HG03571 (cell line): Measurements from ENCODE around the gene SPRN.
A peak's percentile ranks its signal among the peaks of the same experiment; 100 is the strongest.

Source experiments
- ATAC-seq: cut with Tn5 transposase; IDR thresholded peaks from one replicate; pipeline ENCODE4 v1.9.1; 2021; ENCODE audit not compliant: unreplicated experiment

The SPRN gene

DNA sequence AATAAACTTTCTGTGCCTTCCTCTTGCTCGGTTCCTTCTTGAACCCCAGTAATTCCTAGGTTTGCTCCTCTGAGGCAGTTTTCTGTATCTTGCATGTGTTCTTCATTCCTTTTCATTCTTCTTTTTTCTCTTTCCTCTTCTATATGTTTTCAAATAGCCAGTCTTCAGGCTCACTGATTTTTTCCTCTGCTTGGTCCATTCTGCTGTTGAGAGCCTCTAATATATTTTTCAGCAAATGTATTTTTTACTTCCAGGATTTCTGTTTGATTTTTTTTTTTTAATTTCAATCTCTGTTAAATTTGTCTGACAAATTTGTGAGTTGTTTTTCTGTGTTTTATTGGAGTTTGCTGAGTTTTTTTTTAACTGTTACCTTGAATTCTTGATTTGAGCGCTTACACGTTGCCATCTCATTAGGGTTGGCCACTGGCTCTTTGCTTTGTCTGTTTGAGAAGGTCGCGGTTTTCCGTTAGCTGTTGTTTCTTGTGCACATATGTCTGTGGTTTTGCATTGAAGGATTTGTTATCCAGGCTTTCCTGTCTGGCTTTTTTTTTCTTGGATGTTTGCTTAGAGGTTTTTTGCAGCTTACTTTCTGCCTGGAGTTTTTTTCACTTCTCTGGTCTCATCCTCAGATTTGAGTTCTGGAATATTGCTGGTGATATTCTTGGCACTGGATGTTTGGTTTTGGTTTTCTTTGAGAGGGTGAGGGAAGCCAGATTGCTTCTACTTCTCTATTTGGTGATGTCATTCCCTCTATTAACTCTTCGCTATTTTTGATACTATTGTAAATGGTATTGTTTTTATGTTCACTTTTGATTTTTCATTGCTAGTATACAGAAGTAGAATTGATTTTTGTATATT is 12.7 kb downstream of the SPRN start:
- no peak for ATAC-seq

DNA sequence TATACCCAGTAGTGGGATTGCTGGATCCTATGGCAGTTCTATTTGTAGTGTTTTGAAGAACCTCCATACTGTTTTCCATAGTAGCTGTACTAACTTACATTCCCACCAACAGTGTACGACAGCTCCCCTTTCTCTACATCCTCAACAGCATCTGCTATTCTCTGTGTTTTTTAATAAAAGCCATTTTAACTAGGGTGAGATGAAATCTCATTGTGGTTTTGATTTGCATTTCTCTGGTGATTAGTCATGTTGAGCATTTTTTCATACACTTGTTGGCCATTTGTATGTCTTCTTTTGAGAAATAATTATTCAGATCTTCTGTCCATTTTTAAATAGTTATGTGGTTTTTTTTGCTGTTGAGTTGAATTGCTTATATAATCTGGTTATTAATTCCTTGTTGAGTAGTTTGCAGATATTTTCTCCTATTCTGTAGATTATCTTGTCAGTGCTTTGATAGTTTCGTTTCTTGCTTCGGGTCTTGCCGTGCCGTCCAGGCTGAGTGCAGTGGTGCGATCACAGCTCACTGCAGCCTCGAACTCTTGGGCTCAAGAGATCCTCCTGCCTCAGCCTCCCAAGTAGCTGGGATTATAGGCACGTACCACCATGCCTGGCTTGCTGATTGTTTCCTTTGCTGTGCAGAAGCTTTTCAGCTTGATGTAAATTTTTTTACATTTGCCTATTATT is 18.4 kb downstream of the SPRN start:
- ATAC-seq: peak; percentile 58

DNA sequence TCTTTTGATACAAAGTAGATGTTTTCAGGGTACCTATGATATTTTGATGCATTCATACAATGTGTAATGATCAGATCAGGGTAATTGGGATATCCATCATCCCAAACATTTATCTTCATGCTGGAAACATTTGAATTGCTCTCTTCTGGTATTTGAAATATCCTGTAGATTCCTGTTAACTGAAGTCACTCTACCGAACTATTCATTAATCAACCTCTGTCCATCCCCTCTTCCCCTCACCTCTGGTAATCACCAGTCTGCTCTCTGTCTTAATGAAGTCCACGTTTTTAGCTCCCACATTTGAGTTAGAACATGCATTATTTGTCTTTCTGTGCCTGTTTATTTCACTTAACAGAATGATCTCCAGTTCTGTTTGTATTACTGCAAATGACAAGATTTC is 19.2 kb downstream of the SPRN start:
- no peak for ATAC-seq

DNA sequence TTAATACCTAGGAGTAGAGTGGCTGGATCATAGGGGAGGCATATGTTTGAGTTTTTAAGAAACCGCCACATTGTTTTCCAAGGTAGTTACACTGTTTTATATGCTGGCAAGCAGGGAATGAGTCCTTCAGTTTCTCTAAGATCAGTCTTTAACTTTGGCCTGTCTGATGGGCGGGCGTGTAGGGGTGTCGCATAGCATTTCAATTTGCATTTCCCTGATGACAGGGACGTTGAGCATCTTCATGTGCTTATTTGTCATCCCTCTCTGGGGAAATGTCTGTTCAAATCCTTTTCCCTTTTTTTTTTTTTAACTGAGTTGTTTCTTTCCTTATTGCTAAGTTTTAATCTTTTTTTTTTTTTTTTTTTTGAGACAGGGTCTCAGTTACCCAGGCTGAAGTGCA is 20.6 kb downstream of the SPRN start:
- ATAC-seq: no peak

DNA sequence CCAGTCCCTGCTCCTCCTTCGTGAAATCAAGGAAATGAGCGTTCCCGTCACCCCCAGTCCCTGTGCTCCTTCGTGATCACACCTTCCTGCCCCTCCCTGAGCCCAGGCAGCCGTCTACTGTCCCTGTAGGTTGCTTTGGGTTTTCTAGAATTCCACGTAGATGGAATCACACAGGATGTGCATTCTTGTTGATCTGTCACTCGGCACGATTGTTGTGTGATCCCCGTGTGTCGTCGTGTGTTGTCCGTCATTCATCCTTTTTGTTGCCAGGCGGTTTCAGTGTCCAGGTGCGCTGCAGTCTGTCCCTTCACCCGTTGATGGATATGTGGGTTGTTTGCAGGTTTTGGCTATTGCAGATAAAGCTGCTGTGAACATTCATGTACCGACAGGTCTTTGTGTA is 21.1 kb downstream of the SPRN start:
- no peak for ATAC-seq

DNA sequence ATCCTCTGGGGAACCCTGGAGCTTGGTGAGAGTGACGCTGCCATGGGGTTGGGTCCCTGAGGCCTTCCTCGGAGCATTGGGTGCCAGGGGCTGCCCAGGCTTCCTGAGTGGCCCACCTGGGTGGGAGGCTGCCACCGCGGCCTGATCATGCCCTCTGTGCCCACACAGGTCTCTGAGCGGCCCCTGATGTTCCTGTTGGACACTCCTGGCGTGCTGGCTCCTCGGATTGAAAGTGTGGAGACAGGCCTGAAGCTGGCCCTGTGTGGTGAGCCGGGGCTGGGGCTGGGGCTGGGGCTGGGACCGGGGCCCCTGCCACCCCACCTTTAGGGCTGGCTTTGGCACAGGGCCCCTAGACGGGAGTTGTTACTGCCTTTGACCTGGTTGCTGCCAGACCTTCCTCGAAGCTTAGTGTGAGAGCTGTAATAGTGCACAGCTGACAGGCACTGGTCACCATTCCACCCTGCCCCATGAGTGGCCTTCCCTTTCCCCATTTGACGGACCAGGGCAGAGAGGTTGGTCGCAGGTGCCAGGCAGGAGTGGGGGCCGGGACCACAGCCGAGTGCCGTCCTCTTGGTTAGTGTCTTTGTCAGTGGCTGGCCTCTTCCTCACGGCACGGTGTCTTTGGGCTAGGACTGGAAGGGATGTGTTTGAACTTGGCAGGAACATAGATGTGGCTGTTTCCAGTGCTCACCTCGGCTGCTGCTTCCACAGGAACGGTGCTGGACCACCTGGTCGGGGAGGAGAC is 22.3 kb downstream of the SPRN start:
- no peak for ATAC-seq

DNA sequence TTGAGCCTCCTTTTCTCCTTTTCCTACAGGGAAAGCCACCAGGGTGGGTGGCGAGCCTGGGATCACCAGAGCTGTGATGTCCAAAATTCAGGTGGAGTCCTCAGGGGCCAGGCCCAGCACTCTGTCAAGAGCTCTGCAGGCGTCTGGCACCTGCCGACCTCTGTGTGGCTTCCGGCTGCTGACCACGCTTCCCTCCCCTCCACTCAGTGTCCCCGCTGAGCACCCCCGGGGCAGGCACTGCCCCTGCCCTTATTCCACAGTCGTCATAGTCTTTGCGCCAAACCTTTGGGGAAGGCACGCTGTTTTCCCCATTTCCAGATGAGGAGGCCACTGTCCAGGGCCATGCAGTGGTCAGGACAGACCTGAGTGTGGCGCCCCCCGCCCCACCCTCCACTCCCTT is 22.9 kb downstream of the SPRN start:
- no peak for ATAC-seq

DNA sequence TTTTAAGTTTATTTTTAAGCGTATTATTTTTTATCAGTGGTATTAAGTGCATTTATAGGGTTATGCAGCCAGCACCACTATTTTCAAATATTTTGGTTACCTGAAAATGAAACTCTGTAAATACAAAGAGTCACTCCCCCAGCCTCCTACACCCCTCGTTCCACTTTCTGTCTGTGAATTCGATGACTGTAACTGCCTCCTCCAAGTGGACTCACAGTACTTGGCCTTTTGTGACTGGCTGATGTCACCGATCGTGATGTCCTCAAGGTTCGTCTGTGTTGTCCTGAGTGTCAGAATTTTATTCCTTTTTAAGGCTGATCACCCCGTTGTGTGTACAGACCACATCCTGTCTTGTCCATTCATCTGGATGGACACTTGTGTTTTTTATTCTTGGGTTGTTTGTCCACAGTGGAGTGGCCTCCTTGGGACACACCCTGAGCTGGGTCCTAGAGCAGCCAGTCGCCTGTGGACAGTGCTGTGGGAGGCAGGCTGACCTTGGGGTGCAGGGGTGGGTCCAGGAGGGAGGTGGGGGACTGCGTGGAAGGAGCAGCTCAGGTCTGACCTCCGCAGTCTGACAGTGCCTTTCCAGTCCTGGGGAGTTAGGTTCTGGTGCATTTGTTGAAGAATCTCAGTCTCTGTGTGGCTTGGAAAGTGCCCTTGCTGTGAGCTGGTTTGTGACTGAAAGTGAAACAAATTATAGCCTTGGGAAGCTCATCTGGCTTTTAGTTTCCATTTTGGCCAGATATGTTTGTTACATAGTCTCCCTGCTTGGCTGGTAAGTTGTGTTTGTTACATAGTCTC is 23.6 kb downstream of the SPRN start:
- ATAC-seq: peak; percentile 59

DNA sequence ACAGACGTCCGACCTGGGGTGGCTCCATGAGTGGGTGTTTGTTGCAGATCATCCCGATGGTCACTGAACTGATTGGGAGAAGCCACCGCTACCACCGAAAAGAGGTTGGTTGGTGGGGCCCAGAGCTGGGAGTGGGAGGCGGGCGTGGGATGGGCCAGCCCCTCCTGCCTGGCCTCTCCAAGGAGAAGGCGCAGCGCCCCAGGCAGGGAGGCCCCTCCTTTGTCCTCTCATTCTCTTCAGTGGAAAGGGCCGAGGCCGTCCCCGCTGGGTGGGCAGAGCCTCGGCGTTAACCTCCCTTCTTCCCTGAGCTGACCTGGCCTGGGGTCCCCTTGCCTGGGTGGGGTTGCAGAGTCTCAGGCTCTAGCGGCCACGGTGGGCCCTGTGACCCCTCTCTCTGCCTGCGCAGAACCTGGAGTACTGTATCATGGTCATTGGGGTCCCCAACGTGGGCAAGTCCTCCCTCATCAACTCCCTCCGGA is 25.3 kb downstream of the SPRN start:
- ATAC-seq: no peak

DNA sequence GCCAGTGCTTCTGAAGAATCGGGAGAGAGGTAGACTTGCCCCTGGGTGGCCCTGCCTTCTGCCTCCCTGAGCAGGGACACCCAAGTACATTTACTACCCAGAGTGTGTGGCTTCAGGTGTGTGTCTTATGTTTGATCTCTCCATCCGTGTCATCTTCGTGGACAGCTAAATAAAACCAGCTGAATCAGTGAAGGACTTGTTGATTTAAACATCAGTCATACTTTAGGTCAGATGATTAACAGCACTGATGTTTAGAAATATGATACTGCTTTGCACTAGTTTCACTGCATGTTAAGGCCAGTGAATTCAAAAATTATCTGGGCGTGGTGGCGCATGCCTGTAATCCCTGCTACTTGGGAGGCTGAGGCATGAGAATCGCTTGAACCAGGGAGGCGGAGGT is 26.5 kb downstream of the SPRN start:
- no peak for ATAC-seq

DNA sequence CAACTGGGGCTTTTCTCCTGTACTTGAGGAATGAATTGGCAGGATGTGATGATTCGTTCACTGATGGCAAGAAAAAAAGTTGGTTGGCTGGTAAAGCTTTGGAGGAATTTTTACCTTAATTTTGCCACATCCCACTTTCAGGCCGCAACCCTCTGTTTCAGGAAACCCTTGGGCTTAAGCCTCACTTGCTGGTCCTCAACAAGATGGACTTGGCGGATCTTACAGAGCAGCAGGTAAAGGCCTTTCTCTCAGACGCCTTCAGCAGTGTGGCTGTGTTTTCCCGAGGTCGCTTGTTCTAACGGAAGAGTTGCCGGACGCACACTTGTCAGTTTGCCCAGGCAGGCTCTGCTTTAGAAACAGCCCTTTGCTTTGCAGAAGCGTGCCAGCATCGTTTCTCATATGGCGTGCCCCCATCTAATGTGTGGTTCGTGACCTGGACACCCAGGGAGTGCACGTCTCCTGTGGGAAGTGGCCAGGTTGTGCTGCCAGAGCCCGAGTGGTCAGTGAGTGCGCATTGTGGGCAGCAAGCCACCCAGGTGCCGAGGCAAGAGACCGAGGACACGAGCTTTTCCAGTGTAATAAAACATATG is 28.3 kb downstream of the SPRN start:
- no peak for ATAC-seq

DNA sequence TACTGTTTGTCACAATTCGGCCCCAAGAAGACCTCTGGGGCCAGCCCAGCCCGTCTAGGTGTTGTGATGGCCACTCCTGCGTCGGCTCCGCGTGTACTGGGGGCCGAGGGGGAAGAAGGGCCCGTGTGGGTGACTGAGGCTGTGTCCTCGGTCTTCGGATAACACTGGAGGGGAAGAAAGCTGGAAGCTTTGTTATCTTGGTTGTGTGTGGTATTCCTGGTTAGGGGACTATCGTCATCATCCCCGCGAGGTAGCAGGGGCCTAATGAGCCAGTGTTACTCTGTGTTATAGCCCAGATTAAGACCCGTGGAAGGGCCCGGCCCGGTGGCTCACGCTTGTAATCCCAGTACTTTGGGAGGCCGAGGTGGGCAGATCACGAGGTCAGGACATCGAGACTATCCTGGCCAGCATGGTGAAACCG is 29.6 kb downstream of the SPRN start:
- no peak for ATAC-seq

DNA sequence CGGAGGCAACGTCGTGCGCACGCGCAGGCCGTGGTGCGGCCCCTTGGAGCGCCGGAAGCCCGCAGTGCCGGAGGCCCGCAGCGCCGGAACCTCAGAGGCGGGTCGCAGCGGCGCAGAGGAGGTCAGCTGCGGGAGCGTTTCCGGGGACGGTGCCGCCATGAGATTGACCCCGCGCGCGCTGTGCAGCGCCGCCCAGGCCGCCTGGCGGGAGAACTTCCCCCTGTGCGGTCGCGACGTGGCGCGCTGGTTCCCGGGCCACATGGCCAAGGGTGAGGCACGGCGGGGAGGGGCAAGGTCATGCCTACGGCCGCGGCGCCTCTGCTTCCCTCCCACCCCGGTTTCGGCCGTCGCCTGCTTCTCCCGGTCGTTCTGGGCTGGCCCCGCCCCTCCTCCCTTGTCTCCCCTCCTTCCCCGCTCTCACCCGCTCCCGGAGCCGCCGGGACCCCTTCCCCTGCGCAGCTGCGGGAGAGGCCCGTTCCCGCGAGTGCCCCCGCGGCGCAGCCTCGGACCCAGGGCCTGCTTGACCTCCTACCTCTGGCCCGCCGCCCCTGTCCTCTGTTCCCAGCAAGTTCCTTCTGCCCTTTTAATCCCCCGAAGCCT is 30.3 kb downstream of the SPRN start, which contains the start of gene MTG1:
MTG1 (plus strand) TSS at position 94 of the 600 bp plus-strand sequence; CDS start at position 158, 64 bp downstream.
- peak; percentile 60 for ATAC-seq

DNA sequence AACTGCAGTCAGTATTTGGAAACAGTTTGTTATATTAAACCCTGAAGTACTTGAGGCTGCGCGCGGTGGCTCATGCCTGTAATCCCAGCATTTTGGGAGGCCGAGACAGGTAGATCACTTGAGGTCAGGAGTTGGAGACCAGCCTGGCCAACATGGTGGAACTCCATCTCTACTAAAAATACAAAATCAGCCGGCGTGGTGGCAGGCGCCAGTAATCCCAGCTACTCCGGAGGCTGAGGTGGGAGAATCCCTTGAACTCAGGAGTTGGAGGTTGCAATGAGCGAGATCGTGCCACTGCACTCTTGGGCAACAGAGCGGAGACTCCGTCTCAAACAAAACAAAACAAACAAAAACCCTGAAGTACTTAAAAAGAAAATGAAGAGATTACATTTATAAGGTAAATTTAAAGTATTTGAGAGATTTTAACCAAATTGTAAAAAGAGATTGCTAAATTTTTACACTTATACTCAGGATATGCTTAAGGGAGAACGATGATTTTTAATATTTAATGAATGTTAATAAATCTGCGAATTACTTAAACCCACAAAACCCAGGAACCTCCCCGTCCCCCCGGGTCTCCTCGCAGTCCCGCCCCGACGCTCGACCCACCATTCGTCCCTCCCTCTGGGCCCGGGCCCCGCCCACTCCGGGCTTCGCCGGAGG is 30.9 kb downstream of the SPRN start:
- no peak for ATAC-seq

DNA sequence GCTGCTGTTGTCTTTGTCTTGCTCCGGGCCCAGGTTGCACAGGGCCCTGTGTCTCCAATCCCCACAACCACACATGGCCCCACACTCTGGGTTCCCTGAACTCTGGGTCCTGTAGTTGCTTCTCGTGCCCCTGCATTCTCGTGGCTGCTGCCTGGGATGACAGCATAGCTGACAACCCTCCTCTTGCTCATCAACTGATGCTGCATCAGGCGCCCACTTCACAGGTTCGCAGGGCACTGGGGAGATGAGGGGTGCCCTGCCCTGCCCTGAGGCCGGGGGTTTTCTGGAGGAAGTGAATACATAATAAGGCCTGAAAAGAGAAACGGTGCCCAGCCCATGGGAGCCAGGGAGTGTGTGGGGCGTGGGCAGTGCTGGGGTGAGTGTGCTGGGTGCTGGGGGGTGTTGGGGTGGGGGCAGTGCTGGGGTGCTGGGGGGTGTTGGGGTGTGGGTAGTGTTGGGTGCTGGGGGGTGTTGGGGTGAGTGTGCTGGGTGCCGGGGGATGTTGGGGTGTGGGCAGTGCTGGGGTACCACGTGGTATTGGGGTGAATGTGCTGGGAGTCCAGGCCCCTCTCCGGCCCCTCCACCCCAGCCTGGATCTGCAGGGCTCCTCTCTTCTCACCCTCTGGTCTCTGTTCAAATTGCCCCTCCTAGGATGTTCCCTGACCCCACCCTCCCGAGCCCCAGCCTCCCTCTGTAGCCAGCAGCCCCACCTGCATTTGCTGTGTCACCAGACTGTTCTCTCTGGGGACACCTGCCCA is 32.5 kb downstream of the SPRN start:
- no peak for ATAC-seq

DNA sequence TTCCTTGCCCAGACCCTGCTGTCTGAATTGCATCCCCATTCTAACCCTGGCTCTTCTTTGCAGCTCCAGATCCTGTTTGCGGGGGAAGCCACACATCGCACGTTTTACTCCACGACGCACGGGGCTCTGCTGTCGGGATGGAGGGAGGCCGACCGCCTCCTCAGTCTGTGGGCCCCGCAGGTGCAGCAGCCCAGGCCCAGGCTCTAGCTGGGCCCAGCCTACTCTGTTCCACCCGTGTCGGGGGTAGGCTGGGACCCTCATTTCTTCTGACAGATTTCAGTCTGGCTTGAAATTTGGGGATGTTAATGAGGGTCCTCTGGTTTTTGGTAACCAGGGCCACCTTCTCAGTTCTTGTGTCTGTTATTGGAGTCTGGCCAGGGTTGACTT is 33.2 kb downstream of the SPRN start:
- ATAC-seq: no peak

DNA sequence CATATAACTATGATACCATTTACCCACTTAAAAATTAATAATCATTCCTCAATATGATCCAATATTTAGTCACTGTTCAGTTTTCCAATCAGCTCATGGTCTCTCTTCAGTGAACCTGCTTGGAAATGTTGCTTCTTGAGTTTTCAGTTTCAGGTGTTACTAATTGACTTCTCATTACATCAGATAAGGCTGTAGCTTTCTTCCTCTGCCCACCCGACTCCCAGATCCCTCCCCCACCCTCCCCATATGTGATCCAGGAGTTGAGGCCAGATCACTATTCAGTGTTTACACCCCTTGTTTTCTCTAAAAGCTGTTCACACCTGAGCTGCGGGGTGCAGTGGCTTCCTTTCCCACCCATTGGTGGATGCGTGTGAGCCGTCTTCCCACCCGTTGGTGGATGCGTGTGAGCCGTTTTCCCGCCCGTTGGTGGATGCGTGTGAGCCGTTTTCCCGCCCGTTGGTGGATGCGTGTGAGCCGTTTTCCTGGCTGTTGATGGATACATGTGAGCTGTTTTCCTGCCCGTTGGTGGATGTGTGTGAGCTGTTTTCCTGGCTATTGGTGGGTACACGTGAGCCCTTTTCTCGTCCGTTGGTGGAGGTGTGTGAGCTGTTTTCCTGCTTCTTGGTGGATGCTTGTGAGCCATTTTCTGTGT is 33.7 kb downstream of the SPRN start:
- ATAC-seq: no peak
